ENCODE data around the gene SRA1.

DNA sequence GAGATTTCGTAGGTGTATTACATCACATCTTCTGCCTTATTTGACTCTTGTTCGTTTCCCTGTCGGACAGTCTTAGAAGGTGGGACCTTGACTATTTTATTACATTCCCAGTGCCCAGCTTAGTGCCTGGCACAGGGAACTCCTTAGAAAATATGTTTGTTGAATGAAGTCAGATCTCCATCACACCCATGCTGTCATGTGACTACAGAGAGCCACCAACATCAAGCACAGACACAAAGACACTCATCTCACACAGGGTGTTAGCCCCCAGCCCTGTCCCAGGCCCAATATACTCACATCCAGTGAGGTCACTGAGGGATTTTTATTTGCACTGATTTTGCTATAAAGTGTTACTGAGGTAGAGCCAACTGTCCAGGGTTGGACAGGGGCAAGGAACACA lies 692 bp upstream of the SRA1 start:
- TF ChIP-seq POLR2A (IDR thresholded peaks at IDR 0.05): no peak
- TF ChIP-seq, protein P1, sequence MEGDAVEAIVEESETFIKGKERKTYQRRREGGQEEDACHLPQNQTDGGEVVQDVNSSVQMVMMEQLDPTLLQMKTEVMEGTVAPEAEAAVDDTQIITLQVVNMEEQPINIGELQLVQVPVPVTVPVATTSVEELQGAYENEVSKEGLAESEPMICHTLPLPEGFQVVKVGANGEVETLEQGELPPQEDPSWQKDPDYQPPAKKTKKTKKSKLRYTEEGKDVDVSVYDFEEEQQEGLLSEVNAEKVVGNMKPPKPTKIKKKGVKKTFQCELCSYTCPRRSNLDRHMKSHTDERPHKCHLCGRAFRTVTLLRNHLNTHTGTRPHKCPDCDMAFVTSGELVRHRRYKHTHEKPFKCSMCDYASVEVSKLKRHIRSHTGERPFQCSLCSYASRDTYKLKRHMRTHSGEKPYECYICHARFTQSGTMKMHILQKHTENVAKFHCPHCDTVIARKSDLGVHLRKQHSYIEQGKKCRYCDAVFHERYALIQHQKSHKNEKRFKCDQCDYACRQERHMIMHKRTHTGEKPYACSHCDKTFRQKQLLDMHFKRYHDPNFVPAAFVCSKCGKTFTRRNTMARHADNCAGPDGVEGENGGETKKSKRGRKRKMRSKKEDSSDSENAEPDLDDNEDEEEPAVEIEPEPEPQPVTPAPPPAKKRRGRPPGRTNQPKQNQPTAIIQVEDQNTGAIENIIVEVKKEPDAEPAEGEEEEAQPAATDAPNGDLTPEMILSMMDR (IDR thresholded peaks at IDR 0.05): no peak
